ENCODE data around the gene TOB1. TPM values are rescaled to one million over a fixed set of nuclear protein-coding genes. Genes with fewer than 3 reads are reported as not detected.

Gene TOB1
- total and polyA plus RNA-seq, 2 donors (not counting 1 experiment from before 2014, with no cell fraction given): 23.3 to 28.9 TPM

GRCh38 chr17:50822550-50822949 is 43.6 kb downstream of the TOB1 start:
- ChIA-PET POLR2A (no interaction called here), CTCF (interaction anchor here (0.9 kb wide), 1 partner anchor 30 kb away, joined by 3 read pairs; no protein-coding TSS in a partner anchor)
- no peaks in the 10 kb centered on the region for H4K20me1 ChIP-seq (ENCODE audit: control insufficient read depth, insufficient read depth, low read length, poor library complexity, severe bottlenecking)
- no peak overlapping the region for H3K4me2 ChIP-seq (replicated peaks; ENCODE audit: low read depth, low read length, poor library complexity, severe bottlenecking)
- no peaks in the 10 kb centered on the region for H3K4me1 Mint-ChIP-seq
- H3K9ac ChIP-seq (ENCODE audit: low read length): no peak overlapping the region
- H3K79me2 ChIP-seq (ENCODE audit: control insufficient read depth, insufficient read depth, low read length): no peaks in the 10 kb centered on the region
- no peaks in the 10 kb centered on the region for H3K9me3 ChIP-seq (ENCODE audit: control extremely low read depth in 1 of 3, control insufficient read depth in 2 of 3, insufficient read depth in 1 of 3, low read length in 2 of 3)
- peaks cover 0 to under 1% of the 10 kb centered on the region in 2 donors for H3K4me1 ChIP-seq (ENCODE audit: control insufficient read depth in 2 of 2, insufficient read depth in 2 of 2, low read length in 2 of 2)
- no peak overlapping the region for H3K4me3 ChIP-seq (ENCODE audit: control extremely low read depth in 1 of 5, extremely low read depth in 1 of 5, insufficient read depth in 1 of 5, low read depth in 2 of 5, low read length in 4 of 5)
- H3K27ac ChIP-seq (ENCODE audit: low read length in 2 of 2): no peak overlapping the region
- no peak overlapping the region for H3K4me3 Mint-ChIP-seq
- WGBS (ENCODE audit: insufficient coverage): no CpG with 5 or more reads among the region's 2 CpGs
- no peak for ATAC-seq (ENCODE audit: low read depth)
- peaks cover 4% of the 10 kb centered on the region for H3K9me3 Mint-ChIP-seq (ENCODE audit: insufficient read depth)
- H2AFZ ChIP-seq (ENCODE audit: insufficient read depth, low read depth, low read length, poor library complexity, severe bottlenecking): no peak overlapping the region
- TF ChIP-seq EZH2 (IDR thresholded peaks at IDR 0.05; ENCODE audit: borderline replicate concordance, insufficient read depth, low read depth, low read length, poor library complexity, severe bottlenecking): no peak
- no peak for TF ChIP-seq CTCF (IDR thresholded peaks at IDR 0.05)
- peaks cover 21% of the 10 kb centered on the region for H3K27me3 Mint-ChIP-seq
- DNase-seq: no peak
- H3K36me3 ChIP-seq (replicated peaks in 1 of 2; ENCODE audit: control extremely low read depth in 1 of 2, control insufficient read depth in 1 of 2, extremely low read depth in 1 of 2, insufficient read depth in 2 of 2, low read length in 1 of 2): no peaks in the 10 kb centered on the region
- peaks cover 0 to 4% (median 0%) of the 10 kb centered on the region in 4 experiments for H3K27me3 ChIP-seq (replicated peaks in 1 of 4; ENCODE audit: control extremely low read depth in 1 of 4, control insufficient read depth in 3 of 4, insufficient read depth in 4 of 4, low read length in 3 of 4)
- intact Hi-C loops (cut with micrococcal nuclease): no loop called here
- no peak overlapping the region for H3K27ac Mint-ChIP-seq

- H3K27ac Mint-ChIP-seq: no peak overlapping the region
- WGBS (ENCODE audit: insufficient coverage): 75% methylated on average over 4 of the region's 10 CpGs
- no peak overlapping the region for H3K4me3 ChIP-seq (ENCODE audit: control extremely low read depth in 1 of 5, extremely low read depth in 1 of 5, insufficient read depth in 1 of 5, low read depth in 2 of 5, low read length in 4 of 5)
Observed at GRCh38 chr17:50820651-50821050, 45.5 kb downstream of the TOB1 start.

More at GRCh38 chr17:50820651-50821050, 45.5 kb downstream of the TOB1 start:
- Histone ChIP-seq H2AFZ (ENCODE audit: insufficient read depth, low read depth, low read length, poor library complexity, severe bottlenecking) (no peak overlapping the region), H3K27ac (ENCODE audit: low read length in 2 of 2) (no peak overlapping the region), H3K9me3 (ENCODE audit: control extremely low read depth in 1 of 3, control insufficient read depth in 2 of 3, insufficient read depth in 1 of 3, low read length in 2 of 3) (no peaks in the 10 kb centered on the region), H4K20me1 (ENCODE audit: control insufficient read depth, insufficient read depth, low read length, poor library complexity, severe bottlenecking) (no peaks in the 10 kb centered on the region), H3K36me3 (replicated peaks in 1 of 2; ENCODE audit: control extremely low read depth in 1 of 2, control insufficient read depth in 1 of 2, extremely low read depth in 1 of 2, insufficient read depth in 2 of 2, low read length in 1 of 2) (no peaks in the 10 kb centered on the region), H3K4me2 (replicated peaks; ENCODE audit: low read depth, low read length, poor library complexity, severe bottlenecking) (no peak overlapping the region), H3K27me3 (replicated peaks in 1 of 4; ENCODE audit: control extremely low read depth in 1 of 4, control insufficient read depth in 3 of 4, insufficient read depth in 4 of 4, low read length in 3 of 4) (peaks cover 0 to 8% (median 4%) of the 10 kb centered on the region in 4 experiments), H3K79me2 (ENCODE audit: control insufficient read depth, insufficient read depth, low read length) (no peaks in the 10 kb centered on the region), H3K9ac (ENCODE audit: low read length) (no peak overlapping the region), H3K4me1 (ENCODE audit: control insufficient read depth in 2 of 2, insufficient read depth in 2 of 2, low read length in 2 of 2) (peaks cover 0 to 7% of the 10 kb centered on the region in 2 donors)
- intact Hi-C loops (cut with micrococcal nuclease): no loop called here
- ChIA-PET POLR2A (no interaction called here), CTCF (no interaction called here)
- Mint-ChIP-seq H3K9me3 (ENCODE audit: insufficient read depth) (peaks cover 4% of the 10 kb centered on the region), H3K27me3 (peaks cover 31% of the 10 kb centered on the region), H3K4me1 (peaks cover 5% of the 10 kb centered on the region), H3K4me3 (no peak overlapping the region)
- ATAC-seq (ENCODE audit: low read depth) (no peak), DNase-seq (no peak)
- no peak for TF ChIP-seq CTCF (IDR thresholded peaks at IDR 0.05)
- no peak for TF ChIP-seq EZH2 (IDR thresholded peaks at IDR 0.05; ENCODE audit: borderline replicate concordance, insufficient read depth, low read depth, low read length, poor library complexity, severe bottlenecking)
